Activated T-helper 9 cell treated with anti-CD3 and anti-CD28 coated beads, Interleukin-2, amount 50 U/mL, for 16 hours (primary cell): ENCODE results near the gene XYLT1.
"Not testable (repeated sequence)": the region's sequence is repeated elsewhere in the genome, so short reads cannot be mapped to it uniquely, and the experiment has no call there.

Source experiments
- DNase-seq: peaks from one replicate; pipeline ENCODE4 v3.0.0-alpha.2; 2020; ENCODE audit warnings: low read depth

XYLT1 gene

GRCh38 chr16:17426451-17426850 lies 44.3 kb downstream of the XYLT1 start:
- no peak for DNase-seq

GRCh38 chr16:17424771-17425170 lies 46.0 kb downstream of the XYLT1 start:
- no peak for DNase-seq

- no peak for DNase-seq
Observed at GRCh38 chr16:17423221-17423620, 47.5 kb downstream of the XYLT1 start.

- no peak for DNase-seq
Observed at GRCh38 chr16:17420816-17421215, 49.9 kb downstream of the XYLT1 start.

GRCh38 chr16:17419266-17419665 lies 51.5 kb downstream of the XYLT1 start:
- DNase-seq: no peak

- no peak for DNase-seq
Observed at GRCh38 chr16:17417740-17418139, 53.0 kb downstream of the XYLT1 start.

- peak; percentile 19 for DNase-seq
Observed at GRCh38 chr16:17416461-17417311, 54.1 kb downstream of the XYLT1 start.

- DNase-seq: no peak
Observed at GRCh38 chr16:17414916-17415315, 55.8 kb downstream of the XYLT1 start.

GRCh38 chr16:17414421-17414820 lies 56.3 kb downstream of the XYLT1 start:
- peak; percentile 10 for DNase-seq

- DNase-seq: no peak
Observed at GRCh38 chr16:17413508-17413907, 57.3 kb downstream of the XYLT1 start.

- no peak for DNase-seq
Observed at GRCh38 chr16:17412791-17413190, 58.0 kb downstream of the XYLT1 start.

- DNase-seq: no peak
Observed at GRCh38 chr16:17412221-17412620, 58.5 kb downstream of the XYLT1 start.

GRCh38 chr16:17411263-17411662 lies 59.5 kb downstream of the XYLT1 start:
- DNase-seq: no peak

- not testable (repeated sequence) for DNase-seq
Observed at GRCh38 chr16:17410316-17410715, 60.4 kb downstream of the XYLT1 start.

GRCh38 chr16:17409894-17410293 lies 60.9 kb downstream of the XYLT1 start:
- DNase-seq: no peak

GRCh38 chr16:17408955-17409441 lies 61.8 kb downstream of the XYLT1 start:
- DNase-seq: no peak

GRCh38 chr16:17408296-17408695 lies 62.5 kb downstream of the XYLT1 start:
- no peak for DNase-seq

GRCh38 chr16:17407321-17407720 lies 63.4 kb downstream of the XYLT1 start:
- no peak for DNase-seq

GRCh38 chr16:17404941-17405689 lies 65.6 kb downstream of the XYLT1 start:
- no peak for DNase-seq

GRCh38 chr16:17403859-17404545 lies 66.8 kb downstream of the XYLT1 start:
- DNase-seq: no peak

GRCh38 chr16:17403156-17403809 lies 67.5 kb downstream of the XYLT1 start:
- no peak for DNase-seq

- DNase-seq: no peak
Observed at GRCh38 chr16:17397499-17397891, 73.3 kb downstream of the XYLT1 start.
